H9 (cell line): ENCODE results near the gene NPAS1. TPM values are rescaled to one million over a fixed set of nuclear protein-coding genes. Genes with fewer than 3 reads are reported as not detected.

Source experiments
- DNase-seq: peaks from one replicate; pipeline ENCODE4 v3.0.0-alpha.2; 2017
- H2AFZ ChIP-seq: one replicate; pipeline ENCODE4 v1.6.1; 2013; ENCODE audit warnings: mild to moderate bottlenecking, low read length, control low read depth, moderate library complexity
- H2AK5ac ChIP-seq: 2 replicates; pipeline ENCODE4 v1.6.1; 2013; ENCODE audit warnings: low read length, control low read depth, mixed read lengths; ENCODE audit not compliant: insufficient read length
- H2BK120ac ChIP-seq: one replicate; pipeline ENCODE4 v1.6.1; 2013; ENCODE audit warnings: low read depth, mild to moderate bottlenecking, low read length, control low read depth, inconsistent platforms; ENCODE audit not compliant: poor library complexity, severe bottlenecking
- H2BK12ac ChIP-seq: 2 replicates; pipeline ENCODE4 v1.6.1; 2013; ENCODE audit warnings: low read length, control low read depth, mixed read lengths, low read depth; ENCODE audit not compliant: insufficient read length
- H2BK15ac ChIP-seq: 2 replicates; pipeline ENCODE4 v1.6.1; 2013; ENCODE audit warnings: low read depth, low read length, control low read depth
- H2BK20ac ChIP-seq: one replicate; pipeline ENCODE4 v1.6.1; 2013; ENCODE audit warnings: low read depth, mild to moderate bottlenecking, low read length, control low read depth, inconsistent platforms; ENCODE audit not compliant: poor library complexity, severe bottlenecking
- H2BK5ac ChIP-seq: 2 replicates; pipeline ENCODE4 v1.6.1; 2013; ENCODE audit warnings: low read length, control low read depth, mixed read lengths; ENCODE audit not compliant: insufficient read length
- H3K14ac ChIP-seq: 2 replicates; pipeline ENCODE4 v1.6.1; 2013; ENCODE audit warnings: low read length, control low read depth; ENCODE audit not compliant: insufficient read depth
- H3K18ac ChIP-seq: 2 replicates; pipeline ENCODE4 v1.6.1; 2013; ENCODE audit warnings: low read depth, mild to moderate bottlenecking, mixed read lengths, low read length, control low read depth; ENCODE audit not compliant: insufficient read length
- H3K23ac ChIP-seq: 2 replicates; pipeline ENCODE4 v1.6.1; 2013; ENCODE audit warnings: low read length, control low read depth, mixed read lengths, low read depth; ENCODE audit not compliant: insufficient read length
- H3K23me2 ChIP-seq: 2 replicates; pipeline ENCODE4 v1.6.1; 2013; ENCODE audit warnings: low read depth, mild to moderate bottlenecking, mixed read lengths, low read length, control low read depth; ENCODE audit not compliant: insufficient read length, poor library complexity, severe bottlenecking
- H3K27ac ChIP-seq: 2 replicates; pipeline ENCODE4 v1.5.1; 2013; ENCODE audit warnings: low read length, control low read depth, mixed read lengths, low read depth; ENCODE audit not compliant: insufficient read length
- H3K27me3 ChIP-seq: 2 replicates; pipeline ENCODE4 v1.6.1; 2013; ENCODE audit warnings: low read length, control low read depth, inconsistent platforms; ENCODE audit not compliant: insufficient read depth
- H3K4ac ChIP-seq: 2 replicates; pipeline ENCODE4 v1.6.1; 2013; ENCODE audit warnings: low read depth, mild to moderate bottlenecking, control low read depth, inconsistent platforms, low read length, moderate library complexity
- H3K4me1 ChIP-seq: 2 replicates; pipeline ENCODE4 v1.6.1; 2013; ENCODE audit warnings: low read length, control low read depth, inconsistent platforms; ENCODE audit not compliant: insufficient read depth
- H3K4me2 ChIP-seq: 2 replicates; pipeline ENCODE4 v1.6.1; 2013; ENCODE audit warnings: low read length, control low read depth, mixed read lengths; ENCODE audit not compliant: insufficient read length, insufficient read depth
- H3K56ac ChIP-seq: 2 replicates; pipeline ENCODE4 v1.6.1; 2013; ENCODE audit warnings: low read depth, mild to moderate bottlenecking, mixed read lengths, low read length, control low read depth; ENCODE audit not compliant: insufficient read length
- H3K79me1 ChIP-seq: 2 replicates; pipeline ENCODE4 v1.6.1; 2013; ENCODE audit warnings: low read depth, mild to moderate bottlenecking, moderate library complexity, low read length, control low read depth, inconsistent platforms; ENCODE audit not compliant: insufficient read depth, poor library complexity, severe bottlenecking
- H3K79me2 ChIP-seq: 2 replicates; pipeline ENCODE4 v1.6.1; 2013; ENCODE audit warnings: low read length, control low read depth, inconsistent platforms; ENCODE audit not compliant: insufficient read depth
- H3K9ac ChIP-seq: 2 replicates; pipeline ENCODE4 v1.6.1; 2013; ENCODE audit warnings: low read length, control low read depth, mixed read lengths; ENCODE audit not compliant: insufficient read length; ENCODE audit errors: extremely low read depth
- H3K9me3 ChIP-seq: one replicate; pipeline ENCODE4 v1.6.1; 2013; ENCODE audit warnings: low read depth, low read length, inconsistent platforms; ENCODE audit not compliant: control insufficient read depth
- H3T11ph ChIP-seq: one replicate; pipeline ENCODE4 v1.6.1; 2013; ENCODE audit warnings: mild to moderate bottlenecking, low read length, control low read depth, inconsistent platforms
- H4K20me1 ChIP-seq: one replicate; pipeline ENCODE4 v1.6.1; 2013; ENCODE audit not compliant: control insufficient read depth, insufficient read length, insufficient read depth
- H4K5ac ChIP-seq: 2 replicates; pipeline ENCODE4 v1.6.1; 2013; ENCODE audit warnings: low read depth, mild to moderate bottlenecking, mixed read lengths, low read length, control low read depth; ENCODE audit not compliant: insufficient read length
- H4K8ac ChIP-seq: replicated peaks from 2 replicates; pipeline ENCODE4 v1.6.1; 2013; ENCODE audit warnings: low read length, control low read depth, mixed read lengths, low read depth; ENCODE audit not compliant: insufficient read length
- H4K91ac ChIP-seq: 2 replicates; pipeline ENCODE4 v1.6.1; 2013; ENCODE audit warnings: low read depth, mild to moderate bottlenecking, moderate library complexity, mixed read lengths, low read length, control low read depth; ENCODE audit not compliant: insufficient read length
- H3K27ac Mint-ChIP-seq, 3 experiments: 2 replicates in 2 of 3; 3 replicates in 1 of 3; pipeline ENCODE4 v1.8.0; 2020 to 2021; ENCODE audit warnings: mixed read lengths in 3 of 3, mild to moderate bottlenecking in 1 of 3, moderate library complexity in 1 of 3
- H3K27me3 Mint-ChIP-seq: 2 replicates; pipeline ENCODE4 v1.8.0; 2021; ENCODE audit warnings: low read depth, mild to moderate bottlenecking, moderate library complexity, mixed read lengths
- H3K36me3 Mint-ChIP-seq, 3 experiments: 2 replicates in 2 of 3; 3 replicates in 1 of 3; pipeline ENCODE4 v1.8.0; 2020 to 2021; ENCODE audit warnings: low read depth in 3 of 3, mixed read lengths in 3 of 3; ENCODE audit not compliant: insufficient read depth in 1 of 3
- H3K4me1 Mint-ChIP-seq, 2 experiments: 2 replicates each; pipeline ENCODE4 v1.8.0; 2020; ENCODE audit warnings: mixed read lengths in 2 of 2
- H3K4me3 Mint-ChIP-seq, 2 experiments: 2 replicates in 1 of 2; 3 replicates in 1 of 2; pipeline ENCODE4 v1.8.0; 2020 to 2021; ENCODE audit warnings: mild to moderate bottlenecking in 2 of 2, mixed read lengths in 2 of 2, moderate library complexity in 1 of 2
- H3K9me3 Mint-ChIP-seq, 2 experiments: 2 replicates in 1 of 2; 3 replicates in 1 of 2; pipeline ENCODE4 v1.8.0; 2020; ENCODE audit warnings: mild to moderate bottlenecking in 2 of 2, mixed read lengths in 2 of 2, moderate library complexity in 1 of 2
- CTCF ChIP-seq: fragments of 200-600 bp; sonication (generic); conservative IDR thresholded peaks from 3 replicates; pipeline ENCODE4 v1.8.0; 2021; ENCODE audit warnings: antibody characterized with exemption, mild to moderate bottlenecking
- WGBS: extraction: QIAGEN DNeasy Blood & Tissue Kit; methylation state at CpG from one replicate; pipeline ENCODE4 v1.1.7; 2013; ENCODE audit warnings: missing lambda C conversion rate, low lambda C conversion rate, mixed read lengths; ENCODE audit not compliant: insufficient read length; ENCODE audit errors: extremely low coverage; 5-methylcytosine and 5-hydroxymethylcytosine counted together
- total RNA-seq: library from RNA; stranded (reverse); gene quantifications from 2 replicates; pipeline ENCODE4 v1.2.1, GENCODE V29; 2021

The NPAS1 gene
- total RNA-seq, 1 experiment from 2014 or later, result 17.8 TPM

GRCh38 chr19:46977548-46977947, 42.1 kb upstream of the NPAS1 start:
- Mint-ChIP-seq H3K4me1 (peaks cover 42 to 43% of the 10 kb centered on the region in 2 experiments), H3K27me3 (no peaks in the 10 kb centered on the region), H3K27ac (peak overlapping the region; percentile 17 to 97 (median 80); a peak in 5 of 7 replicates), H3K36me3 (peaks cover 0 to 3% (median 0%) of the 10 kb centered on the region in 3 experiments; a peak in 3 of 7 replicates), H3K9me3 (no peaks in the 10 kb centered on the region), H3K4me3 (no peak overlapping the region)
- Histone ChIP-seq H2BK15ac (no peak overlapping the region), H4K5ac (no peak overlapping the region), H2AK5ac (no peak overlapping the region), H4K8ac (no peak overlapping the region), H3K27ac (no peak overlapping the region), H3K4me1 (peaks cover 10% of the 10 kb centered on the region; the same call in 1 of the 2 replicates), H2BK120ac (no peak overlapping the region), H3K18ac (no peak overlapping the region), H3K9ac (no peak overlapping the region), H4K91ac (no peak overlapping the region), H3K79me2 (no peaks in the 10 kb centered on the region), H3K4ac (no peak overlapping the region), H4K20me1 (peaks cover 2% of the 10 kb centered on the region), H2AFZ (no peak overlapping the region), H3K23me2 (no peaks in the 10 kb centered on the region), H3K4me2 (no peak overlapping the region), H3K14ac (no peak overlapping the region), H3K56ac (no peak overlapping the region), H3K79me1 (no peaks in the 10 kb centered on the region), H2BK12ac (no peak overlapping the region), H2BK20ac (no peak overlapping the region), H3K27me3 (no peaks in the 10 kb centered on the region), H3K9me3 (no peaks in the 10 kb centered on the region), H3T11ph (no peak overlapping the region), H2BK5ac (no peak overlapping the region), H3K23ac (no peak overlapping the region)
- WGBS, result no CpG with 5 or more reads among the region's 7 CpGs
- DNase-seq, result no peak
- TF ChIP-seq CTCF, result no peak
